ENCODE measurements around the gene MAST4. TPM values are rescaled to one million over a fixed set of nuclear protein-coding genes. Genes with fewer than 3 reads are reported as not detected.

Gene MAST4
- total RNA-seq, 1 donor from 2014 or later = 19.0 TPM

DNA sequence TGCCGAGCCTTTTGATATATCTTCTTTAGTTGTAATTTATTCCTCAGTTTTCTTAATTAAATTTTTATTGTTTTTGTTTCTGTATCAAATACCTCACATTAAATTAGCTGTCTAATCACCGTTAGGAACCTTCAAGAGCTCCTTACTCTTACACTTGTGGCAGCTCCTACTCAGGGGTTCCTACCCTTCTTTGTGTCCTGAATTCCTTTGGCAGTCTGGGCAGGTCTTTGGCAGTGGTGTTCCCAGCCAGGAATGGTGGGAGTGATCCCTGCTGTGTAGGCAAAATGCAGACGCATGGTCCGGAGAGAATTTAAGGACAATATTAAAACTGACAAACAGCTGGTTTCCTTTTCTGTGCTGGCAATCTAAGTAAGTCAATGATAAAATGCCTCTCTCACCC is 41.8 kb downstream of the MAST4 start:
- no peak overlapping the region for H3K27ac Mint-ChIP-seq
- no peaks in the 10 kb centered on the region for H3K9me3 Mint-ChIP-seq
- H3K27me3 Mint-ChIP-seq (ENCODE audit: insufficient read depth) = peaks cover 10% of the 10 kb centered on the region
- intact Hi-C loops (cut with micrococcal nuclease) = no loop called here
- H3K36me3 Mint-ChIP-seq (ENCODE audit: low read depth) = no peaks in the 10 kb centered on the region
- H3K4me1 Mint-ChIP-seq (ENCODE audit: low read depth) = no peaks in the 10 kb centered on the region
- no peak for DNase-seq (ENCODE audit: low spot score)
- no peak overlapping the region for H3K4me3 Mint-ChIP-seq

DNA sequence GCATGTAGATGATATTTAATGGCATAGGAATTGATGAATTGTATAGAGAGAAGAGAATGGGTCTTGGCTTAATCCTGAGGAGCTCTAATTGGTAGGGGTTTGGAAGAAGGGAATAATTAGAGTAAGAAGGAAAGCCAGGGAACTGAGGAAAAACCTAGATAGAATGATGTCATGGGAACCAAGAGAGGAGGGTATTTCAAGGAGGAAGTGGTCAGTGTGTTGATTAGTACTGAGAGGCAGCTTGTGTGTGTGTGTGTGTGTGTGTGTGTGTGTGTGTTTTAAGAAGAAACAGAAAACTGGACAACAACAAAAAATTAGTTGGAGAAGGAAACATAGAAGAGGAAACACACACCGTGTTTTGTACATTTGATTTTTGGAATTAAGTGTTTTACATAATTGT is 42.8 kb downstream of the MAST4 start:
- Mint-ChIP-seq H3K4me3 (no peak overlapping the region), H3K36me3 (ENCODE audit: low read depth) (no peaks in the 10 kb centered on the region), H3K27me3 (ENCODE audit: insufficient read depth) (peaks cover 11% of the 10 kb centered on the region), H3K9me3 (no peaks in the 10 kb centered on the region), H3K4me1 (ENCODE audit: low read depth) (peaks cover 6% of the 10 kb centered on the region), H3K27ac (no peak overlapping the region)
- intact Hi-C loops (cut with micrococcal nuclease) = no loop called here
- DNase-seq (ENCODE audit: low spot score) = no peak

DNA sequence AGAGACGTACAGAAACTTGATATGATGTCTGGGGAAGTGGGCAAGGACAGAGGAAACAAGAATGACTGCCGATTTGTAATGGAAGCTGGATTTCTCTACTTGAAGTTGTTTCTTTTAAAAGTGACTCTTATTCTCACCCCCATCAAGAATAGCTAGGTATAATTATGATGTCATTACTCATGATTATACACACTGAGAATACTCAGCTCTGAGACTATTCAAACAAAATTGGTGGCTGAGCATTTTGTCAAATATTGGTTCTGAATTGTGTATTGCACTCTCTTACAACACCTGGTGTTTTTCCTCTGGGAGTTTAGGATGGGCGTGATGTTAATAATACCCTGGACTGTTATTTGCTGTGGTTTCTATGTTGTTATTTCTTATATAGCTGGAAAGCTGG is 46.3 kb downstream of the MAST4 start:
- intact Hi-C loops (cut with micrococcal nuclease) = no loop called here
- Mint-ChIP-seq H3K27me3 (ENCODE audit: insufficient read depth) (peaks cover 16% of the 10 kb centered on the region), H3K4me3 (no peak overlapping the region), H3K4me1 (ENCODE audit: low read depth) (peaks cover 12% of the 10 kb centered on the region), H3K27ac (no peak overlapping the region), H3K9me3 (no peaks in the 10 kb centered on the region), H3K36me3 (ENCODE audit: low read depth) (no peaks in the 10 kb centered on the region)
- no peak for DNase-seq (ENCODE audit: low spot score)

DNA sequence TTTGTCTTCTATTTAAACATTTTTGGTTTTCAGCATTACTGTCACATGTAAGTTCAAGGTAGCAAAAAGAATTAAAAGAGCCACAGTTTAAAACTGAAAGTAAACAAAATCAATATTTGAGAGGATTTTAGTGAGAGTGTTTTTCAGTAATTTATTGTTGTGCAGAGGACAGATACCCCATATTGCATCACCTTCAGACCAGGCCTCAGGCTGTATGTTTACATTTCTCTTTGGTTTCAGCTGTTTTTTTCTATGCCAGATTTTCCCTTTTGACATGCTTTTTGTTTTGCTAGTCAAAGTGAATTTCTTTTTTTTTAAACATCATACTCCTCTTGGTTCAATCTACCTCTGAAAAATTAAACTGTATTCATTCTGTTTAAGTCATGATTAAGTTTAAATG is 47.2 kb downstream of the MAST4 start:
- intact Hi-C loops (cut with micrococcal nuclease) = no loop called here
- H3K27ac Mint-ChIP-seq = no peak overlapping the region
- no peaks in the 10 kb centered on the region for H3K36me3 Mint-ChIP-seq (ENCODE audit: low read depth)
- H3K4me1 Mint-ChIP-seq (ENCODE audit: low read depth) = peaks cover 12% of the 10 kb centered on the region
- DNase-seq (ENCODE audit: low spot score) = no peak
- H3K27me3 Mint-ChIP-seq (ENCODE audit: insufficient read depth) = peaks cover 12% of the 10 kb centered on the region
- no peaks in the 10 kb centered on the region for H3K9me3 Mint-ChIP-seq
- no peak overlapping the region for H3K4me3 Mint-ChIP-seq

DNA sequence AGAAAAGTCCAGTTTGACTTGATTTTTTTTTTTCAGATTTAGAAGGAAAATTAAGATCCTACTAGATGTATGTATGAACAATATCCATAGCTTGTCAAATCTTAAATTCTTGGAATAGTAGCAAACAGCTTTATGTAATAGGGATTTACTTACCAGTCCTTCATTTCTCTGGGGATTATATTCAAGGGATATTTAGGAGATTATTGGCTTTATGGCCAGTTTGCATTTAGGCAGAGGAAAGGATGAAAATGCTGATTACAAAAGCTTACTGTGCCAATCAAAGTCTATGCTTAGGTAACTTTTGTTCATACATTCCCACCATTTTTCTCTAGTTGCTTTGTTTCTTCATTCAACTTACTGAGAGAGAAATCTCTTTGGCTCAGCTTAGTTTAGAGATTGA is 47.9 kb downstream of the MAST4 start:
- Mint-ChIP-seq H3K9me3 (no peaks in the 10 kb centered on the region), H3K27ac (no peak overlapping the region), H3K27me3 (ENCODE audit: insufficient read depth) (peaks cover 11% of the 10 kb centered on the region), H3K36me3 (ENCODE audit: low read depth) (no peaks in the 10 kb centered on the region), H3K4me3 (no peak overlapping the region), H3K4me1 (ENCODE audit: low read depth) (peaks cover 12% of the 10 kb centered on the region)
- no peak for DNase-seq (ENCODE audit: low spot score)
- intact Hi-C loops (cut with micrococcal nuclease) = no loop called here

DNA sequence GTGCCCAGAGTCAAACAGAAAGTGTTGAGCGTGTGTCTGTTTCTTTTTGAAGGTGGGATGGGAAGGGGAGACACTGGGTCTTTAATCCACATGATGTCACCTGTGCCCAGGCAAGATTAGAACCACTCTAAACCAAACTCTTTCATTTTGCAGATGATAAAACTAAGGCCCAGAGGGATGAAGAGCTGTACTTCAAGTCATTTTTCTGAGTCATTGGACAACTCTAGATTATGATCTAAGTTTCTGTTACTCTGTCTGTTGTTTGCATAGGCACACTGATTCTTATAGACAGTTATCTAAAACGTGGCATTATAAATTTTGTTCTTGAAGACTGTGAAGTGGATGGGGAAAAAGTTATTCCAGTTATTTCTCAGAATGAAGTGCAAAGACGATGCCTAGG is 48.8 kb downstream of the MAST4 start:
- no peak overlapping the region for H3K4me3 Mint-ChIP-seq
- no peak for DNase-seq (ENCODE audit: low spot score)
- no peaks in the 10 kb centered on the region for H3K9me3 Mint-ChIP-seq
- H3K27ac Mint-ChIP-seq = no peak overlapping the region
- intact Hi-C loops (cut with micrococcal nuclease) = no loop called here
- no peaks in the 10 kb centered on the region for H3K36me3 Mint-ChIP-seq (ENCODE audit: low read depth)
- H3K4me1 Mint-ChIP-seq (ENCODE audit: low read depth) = peaks cover 12% of the 10 kb centered on the region
- H3K27me3 Mint-ChIP-seq (ENCODE audit: insufficient read depth) = peaks cover 15% of the 10 kb centered on the region

DNA sequence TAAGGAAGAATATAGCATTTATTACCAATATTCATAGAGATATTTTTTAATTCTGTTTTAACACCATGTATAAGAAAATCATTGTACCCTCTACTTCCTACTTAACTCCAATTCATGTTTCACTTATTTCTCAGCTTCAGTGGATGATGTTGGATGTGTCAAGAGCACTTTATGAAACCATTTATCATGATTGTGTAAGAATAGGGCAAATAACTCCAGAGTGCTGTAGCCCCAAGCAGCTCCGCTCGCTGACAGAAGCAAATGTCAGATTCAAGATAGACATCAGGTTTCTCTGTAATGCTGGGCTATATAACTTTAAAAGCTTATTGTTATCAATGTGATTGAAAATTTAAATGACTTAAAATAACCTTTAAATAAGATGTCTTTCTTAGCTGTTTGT is 50.4 kb downstream of the MAST4 start:
- Mint-ChIP-seq H3K27me3 (ENCODE audit: insufficient read depth) (peaks cover 12% of the 10 kb centered on the region), H3K27ac (no peak overlapping the region), H3K36me3 (ENCODE audit: low read depth) (peaks cover 2% of the 10 kb centered on the region), H3K4me1 (ENCODE audit: low read depth) (peaks cover 12% of the 10 kb centered on the region), H3K9me3 (peaks cover 5% of the 10 kb centered on the region), H3K4me3 (no peak overlapping the region)
- intact Hi-C loops (cut with micrococcal nuclease) = no loop called here
- no peak for DNase-seq (ENCODE audit: low spot score)

DNA sequence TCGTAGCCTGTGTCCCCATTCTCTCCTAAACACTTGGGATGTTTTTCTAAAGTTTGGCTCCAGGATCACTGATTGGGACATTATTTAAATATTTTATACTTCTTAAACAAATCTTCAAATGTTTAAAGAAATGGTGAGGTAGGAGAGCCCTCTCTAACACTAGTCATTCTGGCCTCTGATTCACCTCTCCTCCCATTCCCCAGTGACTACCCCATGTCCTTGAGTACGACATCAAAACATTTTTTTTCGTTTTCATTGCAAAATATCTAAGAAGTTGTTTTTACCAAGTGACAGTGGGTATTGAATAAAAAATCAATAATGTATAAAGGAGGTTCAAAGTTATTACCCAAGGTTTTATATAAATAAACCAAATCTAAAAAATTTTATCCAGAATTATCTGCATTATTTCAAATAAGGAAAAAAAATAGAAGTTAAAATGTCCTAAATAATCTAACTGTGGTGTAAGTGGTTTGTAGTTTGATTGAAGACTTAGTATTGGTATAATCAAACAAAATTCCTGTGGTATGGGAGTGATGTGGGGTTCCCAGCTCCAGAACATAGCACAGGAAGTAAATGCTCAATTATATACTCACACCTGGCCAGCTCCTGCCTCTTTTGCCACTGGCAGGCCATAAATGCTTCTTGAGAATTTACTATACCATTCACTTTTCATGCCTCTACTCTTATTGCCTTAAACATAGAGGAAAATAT is 51.1 kb downstream of the MAST4 start:
- Mint-ChIP-seq H3K9me3 (peaks cover 7% of the 10 kb centered on the region), H3K27ac (no peak overlapping the region), H3K36me3 (ENCODE audit: low read depth) (peaks cover 2% of the 10 kb centered on the region), H3K4me1 (ENCODE audit: low read depth) (peaks cover 12% of the 10 kb centered on the region), H3K4me3 (no peak overlapping the region), H3K27me3 (ENCODE audit: insufficient read depth) (peaks cover 12% of the 10 kb centered on the region)
- intact Hi-C loops (cut with micrococcal nuclease) = no loop called here
- DNase-seq (ENCODE audit: low spot score) = no peak

DNA sequence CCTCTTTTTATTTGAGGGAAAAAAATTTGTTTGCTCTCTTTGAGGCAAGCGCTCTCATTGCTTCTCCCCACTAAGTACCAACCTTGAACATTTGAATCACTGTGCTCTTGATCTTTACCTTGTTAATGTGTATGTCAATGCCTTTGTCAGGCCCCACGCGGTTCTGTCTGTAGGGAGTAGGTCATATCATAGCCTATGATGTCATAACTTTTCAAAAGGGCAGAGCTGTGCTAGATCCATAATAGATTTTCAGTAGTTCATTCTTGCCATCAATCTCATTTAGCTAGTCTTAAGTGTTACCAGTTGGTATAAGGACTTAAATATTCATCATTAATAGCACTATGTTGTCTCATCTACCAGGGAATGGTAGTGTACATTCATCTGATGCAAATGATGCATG is 56.6 kb downstream of the MAST4 start:
- H3K27ac Mint-ChIP-seq = no peak overlapping the region
- H3K4me1 Mint-ChIP-seq (ENCODE audit: low read depth) = no peaks in the 10 kb centered on the region
- H3K9me3 Mint-ChIP-seq = peaks cover 7% of the 10 kb centered on the region
- H3K27me3 Mint-ChIP-seq (ENCODE audit: insufficient read depth) = peaks cover 12% of the 10 kb centered on the region
- no peak for DNase-seq (ENCODE audit: low spot score)
- intact Hi-C loops (cut with micrococcal nuclease) = loop anchor here (5.0 kb wide), 1 partner anchor 106 kb away; no protein-coding TSS in a partner anchor
- H3K36me3 Mint-ChIP-seq (ENCODE audit: low read depth) = peaks cover 5% of the 10 kb centered on the region
- H3K4me3 Mint-ChIP-seq = no peak overlapping the region

DNA sequence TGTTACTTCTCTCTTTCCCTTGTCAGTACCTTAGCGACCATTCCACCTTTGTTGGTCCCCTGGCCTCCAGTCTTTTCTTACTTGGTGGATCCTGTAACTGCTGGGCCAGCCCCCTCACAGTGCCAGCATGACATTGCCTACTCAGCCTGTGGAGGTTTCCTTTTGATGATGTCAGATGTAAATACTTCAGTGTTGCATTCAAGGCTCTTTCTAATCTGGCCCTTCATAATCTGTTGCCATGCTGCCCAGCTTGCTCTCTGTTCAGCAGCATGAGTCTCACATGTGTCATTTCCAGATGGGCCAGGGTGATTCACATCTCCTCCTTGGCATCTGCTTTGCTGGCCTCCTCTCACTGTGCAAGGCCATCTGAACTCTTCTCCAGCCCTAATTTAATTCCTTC is 57.1 kb downstream of the MAST4 start:
- intact Hi-C loops (cut with micrococcal nuclease) = loop anchor here (5.0 kb wide), 1 partner anchor 106 kb away; no protein-coding TSS in a partner anchor
- Mint-ChIP-seq H3K27ac (no peak overlapping the region), H3K4me1 (ENCODE audit: low read depth) (no peaks in the 10 kb centered on the region), H3K27me3 (ENCODE audit: insufficient read depth) (peaks cover 12% of the 10 kb centered on the region), H3K9me3 (peaks cover 7% of the 10 kb centered on the region), H3K36me3 (ENCODE audit: low read depth) (peaks cover 5% of the 10 kb centered on the region), H3K4me3 (no peak overlapping the region)
- DNase-seq (ENCODE audit: low spot score) = no peak

DNA sequence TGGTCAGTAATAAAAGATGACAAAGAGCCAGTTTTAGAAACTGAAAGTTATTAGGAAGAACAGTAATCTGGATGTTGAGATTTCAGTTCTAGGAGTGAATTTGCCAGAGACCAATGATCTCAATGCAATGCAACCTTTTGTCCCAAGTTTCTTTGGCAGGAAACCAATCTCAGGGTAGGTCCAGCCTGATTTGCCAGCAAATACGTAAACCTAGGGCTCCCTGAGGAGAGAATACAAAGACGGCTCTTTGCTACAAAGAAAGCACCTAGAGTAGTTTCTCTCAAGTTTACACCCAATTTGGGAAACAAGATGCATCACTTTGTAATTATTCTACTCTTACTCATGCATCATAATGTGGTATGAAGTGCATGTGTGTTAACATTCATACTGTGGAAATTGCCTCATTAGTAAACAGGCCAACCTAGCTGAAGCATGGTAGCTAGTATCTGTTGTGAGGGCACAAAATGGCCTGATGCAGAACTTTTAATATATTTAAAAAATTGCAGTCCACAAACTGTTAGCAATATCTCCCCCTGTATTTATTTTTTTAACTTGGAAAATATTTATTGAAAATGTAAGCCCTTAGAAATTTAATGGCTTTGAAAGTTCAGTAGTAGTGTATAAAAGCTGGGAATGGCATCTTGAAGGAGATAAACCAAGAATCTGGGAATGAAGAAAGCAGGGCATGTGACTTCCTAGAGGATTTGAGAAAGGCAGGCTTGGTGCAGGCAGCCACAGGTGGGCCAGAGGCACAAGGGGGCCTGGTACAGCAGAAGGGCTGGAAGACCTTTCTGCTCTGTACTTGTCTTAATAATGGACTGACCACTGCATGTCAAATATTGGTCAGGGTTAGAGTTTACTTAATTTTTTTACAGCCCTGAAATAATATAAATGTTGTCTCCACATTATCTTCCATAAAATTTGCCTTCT is 59.5 kb downstream of the MAST4 start:
- intact Hi-C loops (cut with micrococcal nuclease) = no loop called here
- DNase-seq (ENCODE audit: low spot score) = no peak
- Mint-ChIP-seq H3K4me1 (ENCODE audit: low read depth) (peaks cover 5% of the 10 kb centered on the region), H3K27me3 (ENCODE audit: insufficient read depth) (peaks cover 7% of the 10 kb centered on the region), H3K4me3 (no peak overlapping the region), H3K27ac (no peak overlapping the region), H3K36me3 (ENCODE audit: low read depth) (peaks cover 5% of the 10 kb centered on the region), H3K9me3 (peaks cover 7% of the 10 kb centered on the region)

DNA sequence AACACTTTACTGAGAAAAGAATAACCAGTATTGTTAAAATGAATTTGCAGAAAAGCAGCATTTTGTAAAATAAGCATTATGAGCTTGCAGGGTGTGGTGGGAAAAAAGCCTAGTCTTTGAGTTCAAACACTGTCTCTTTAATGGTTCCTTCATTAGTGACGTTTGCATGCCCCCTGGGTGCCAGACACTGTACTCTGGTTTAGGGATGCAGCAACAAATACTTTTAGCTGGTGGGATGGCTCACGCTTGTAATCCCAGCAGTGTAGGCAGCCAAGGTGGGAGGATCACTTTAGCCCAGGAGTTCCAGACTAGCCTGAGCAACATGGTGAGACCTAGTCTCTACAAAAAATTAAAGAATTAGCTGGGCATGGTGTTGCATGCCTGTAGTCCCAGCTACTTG is 62.3 kb downstream of the MAST4 start:
- intact Hi-C loops (cut with micrococcal nuclease) = no loop called here
- Mint-ChIP-seq H3K4me3 (no peak overlapping the region), H3K36me3 (ENCODE audit: low read depth) (peaks cover 2% of the 10 kb centered on the region), H3K27me3 (ENCODE audit: insufficient read depth) (peaks cover 7% of the 10 kb centered on the region), H3K27ac (no peak overlapping the region), H3K4me1 (ENCODE audit: low read depth) (peaks cover 5% of the 10 kb centered on the region), H3K9me3 (no peaks in the 10 kb centered on the region)
- no peak for DNase-seq (ENCODE audit: low spot score)

DNA sequence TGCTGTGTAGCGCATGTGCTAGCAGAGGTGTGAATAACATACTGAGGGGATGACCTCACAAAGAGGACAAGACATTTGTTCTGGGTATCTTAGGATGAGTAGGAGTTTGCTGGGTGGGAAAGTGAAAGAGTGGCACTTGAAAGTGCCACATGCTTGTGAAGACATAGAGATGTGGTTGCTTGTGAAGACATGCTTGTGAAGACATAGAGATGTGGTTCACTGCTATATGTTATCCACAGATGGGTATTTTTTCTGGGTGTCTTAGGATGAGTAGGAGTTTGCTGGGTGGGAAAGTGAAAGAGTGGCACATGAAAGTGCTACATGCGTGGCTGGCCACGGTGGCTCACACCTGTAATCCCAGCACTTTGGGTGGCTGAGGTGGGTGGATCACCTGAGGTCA is 63.6 kb downstream of the MAST4 start:
- Mint-ChIP-seq H3K4me1 (ENCODE audit: low read depth) (peaks cover 5% of the 10 kb centered on the region), H3K36me3 (ENCODE audit: low read depth) (no peaks in the 10 kb centered on the region), H3K4me3 (no peak overlapping the region), H3K27ac (no peak overlapping the region), H3K9me3 (no peaks in the 10 kb centered on the region), H3K27me3 (ENCODE audit: insufficient read depth) (peaks cover 2% of the 10 kb centered on the region)
- DNase-seq (ENCODE audit: low spot score) = no peak
- intact Hi-C loops (cut with micrococcal nuclease) = no loop called here
